ELF-1 (cell line): ENCODE data around the gene CSAD.
"Not testable (repeated sequence)": the region's sequence is repeated elsewhere in the genome, so short reads cannot be mapped to it uniquely, and the experiment has no call there.

Experiments
- DNase-seq: peaks from one replicate; pipeline ENCODE4 v3.0.0-alpha.2; 2016; ENCODE audit warnings: low read depth, low spot score

Gene CSAD

GRCh38 chr12:53147653-53148052 lies 33.1 kb downstream of the CSAD start:
- no peak for DNase-seq

- DNase-seq, result no peak
Measured at GRCh38 chr12:53147181-53147580, 33.5 kb downstream of the CSAD start.

DNA sequence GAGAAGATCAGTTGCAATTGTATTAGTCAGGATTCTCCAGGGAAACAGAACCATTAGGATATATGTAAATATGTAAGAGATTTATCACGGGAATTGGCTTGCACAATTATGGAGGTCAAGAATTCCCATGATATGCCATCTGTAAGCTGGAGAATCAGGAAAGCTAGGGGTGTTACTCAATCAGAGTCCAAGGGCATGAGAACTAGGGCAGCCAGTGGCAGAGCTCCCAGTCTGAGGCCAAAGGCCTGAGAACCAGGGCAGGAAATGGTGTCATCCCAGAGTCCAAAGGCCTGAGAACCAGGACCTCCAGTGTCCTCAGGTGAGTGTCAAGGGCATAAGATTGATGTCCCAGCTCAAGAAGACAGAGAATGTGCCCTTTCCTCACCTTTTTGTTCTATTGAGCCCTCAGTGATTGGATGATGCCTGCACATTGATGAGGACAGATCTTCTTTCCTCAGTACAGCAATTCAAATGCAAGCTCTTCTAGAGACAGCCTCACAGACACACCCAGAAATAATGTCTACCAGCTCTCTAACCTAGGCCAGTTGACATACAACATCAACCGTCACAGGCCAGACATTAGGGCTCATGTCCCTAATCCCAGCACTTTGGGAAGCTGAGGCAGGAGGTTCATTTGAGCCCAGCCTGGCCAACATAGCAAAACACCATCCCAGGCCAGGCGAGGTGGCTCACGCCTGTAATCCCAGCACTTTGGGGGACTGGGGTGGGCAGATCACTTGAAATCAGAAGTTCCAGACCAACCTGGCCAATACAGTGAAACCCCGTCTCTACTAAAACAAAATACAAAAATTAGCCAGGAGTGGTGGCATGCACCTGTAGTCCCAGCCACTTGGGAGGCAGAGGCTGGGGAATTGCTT lies 35.1 kb downstream of the CSAD start:
- DNase-seq, result no peak

GRCh38 chr12:53143355-53143754 lies 37.4 kb downstream of the CSAD start:
- no peak for DNase-seq

DNA sequence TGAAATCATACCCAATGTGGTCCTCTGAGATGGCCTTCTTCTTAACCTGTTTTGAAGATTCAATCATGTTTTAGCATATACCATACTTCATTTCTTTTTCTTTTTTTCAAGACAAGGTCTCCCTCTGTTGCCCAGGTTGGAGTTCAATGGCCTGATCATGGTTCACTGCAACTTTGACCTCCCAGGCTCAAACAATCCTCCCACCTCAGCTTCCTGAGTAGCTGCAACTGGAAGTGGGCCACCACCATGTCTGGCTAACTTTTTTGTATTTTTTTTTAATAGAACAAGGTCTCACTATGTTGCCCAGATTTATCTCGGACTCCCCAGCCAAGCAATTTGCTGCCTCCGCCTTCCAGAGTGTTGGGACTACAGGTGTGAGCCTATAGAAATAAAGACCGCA lies 47.0 kb downstream of the CSAD start:
- DNase-seq, result no peak

- no peak for DNase-seq
Measured at GRCh38 chr12:53131844-53132243, 48.9 kb downstream of the CSAD start.

GRCh38 chr12:53128780-53129569 lies 51.8 kb downstream of the CSAD start:
- DNase-seq, result no peak

- DNase-seq, result no peak
Measured at GRCh38 chr12:53127169-53127568, 53.6 kb downstream of the CSAD start.

- no peak for DNase-seq
Measured at GRCh38 chr12:53124352-53124723, 56.4 kb downstream of the CSAD start.

DNA sequence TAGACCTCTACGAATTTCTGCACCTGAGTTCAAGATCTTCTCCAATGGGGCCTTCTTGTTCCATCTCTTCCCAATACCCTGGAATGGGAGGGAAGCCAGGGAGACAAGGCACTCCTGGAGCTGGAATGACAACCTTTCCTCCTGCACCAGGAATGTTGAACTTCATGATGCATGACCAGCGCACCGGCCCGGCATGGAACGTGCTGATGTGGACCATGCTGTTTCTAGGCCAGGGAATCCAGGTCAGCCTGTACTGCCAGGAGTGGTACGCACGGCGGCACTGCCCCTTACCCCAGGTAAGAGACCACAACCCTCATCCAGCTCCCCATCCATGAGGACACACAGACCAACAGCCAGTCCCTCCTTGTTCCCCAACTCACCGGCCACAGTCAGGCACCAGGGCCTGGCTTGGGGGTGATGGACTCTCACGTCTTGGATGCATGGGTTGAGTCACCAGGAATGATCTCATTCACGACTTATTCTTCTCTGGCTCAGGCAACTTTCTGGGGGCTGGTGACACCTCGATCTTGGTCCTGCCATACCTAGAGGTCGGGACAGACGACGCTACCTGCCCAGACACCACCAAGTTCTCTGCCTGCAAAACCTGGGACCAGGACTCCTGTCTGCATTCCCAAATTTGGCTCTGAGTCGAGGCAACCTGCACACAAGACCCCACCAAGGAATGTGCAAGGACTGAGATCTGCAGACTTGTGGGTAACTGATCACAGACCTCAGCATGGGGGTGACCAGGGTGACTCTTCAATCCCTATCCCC lies 57.0 kb downstream of the CSAD start:
- DNase-seq, result no peak

DNA sequence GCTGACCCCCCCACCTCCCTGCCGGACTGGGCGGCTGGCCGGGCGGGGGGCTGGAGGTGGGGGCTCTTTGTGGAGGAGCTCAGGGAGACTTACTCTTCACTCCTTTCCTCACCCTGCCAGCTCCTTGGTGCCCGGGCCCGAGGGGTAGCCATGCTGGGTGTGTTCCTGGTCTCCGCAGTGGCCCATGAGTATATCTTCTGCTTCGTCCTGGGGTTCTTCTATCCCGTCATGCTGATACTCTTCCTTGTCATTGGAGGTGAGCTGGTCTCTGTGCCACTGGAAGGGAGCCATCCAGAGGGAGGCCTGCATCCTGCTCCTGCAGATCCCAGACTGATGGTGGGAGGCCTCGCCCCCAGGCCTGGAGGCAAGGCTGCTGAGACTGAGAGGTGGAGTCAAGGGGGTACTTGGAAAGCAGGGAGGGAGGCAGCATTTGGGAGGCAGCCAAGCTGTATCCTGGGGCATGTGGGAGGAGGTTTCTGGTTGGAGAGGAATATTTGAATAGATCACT lies 57.7 kb downstream of the CSAD start:
- peak; percentile 36 for DNase-seq

GRCh38 chr12:53120685-53121525 lies 59.8 kb downstream of the CSAD start:
- DNase-seq, result no peak

DNA sequence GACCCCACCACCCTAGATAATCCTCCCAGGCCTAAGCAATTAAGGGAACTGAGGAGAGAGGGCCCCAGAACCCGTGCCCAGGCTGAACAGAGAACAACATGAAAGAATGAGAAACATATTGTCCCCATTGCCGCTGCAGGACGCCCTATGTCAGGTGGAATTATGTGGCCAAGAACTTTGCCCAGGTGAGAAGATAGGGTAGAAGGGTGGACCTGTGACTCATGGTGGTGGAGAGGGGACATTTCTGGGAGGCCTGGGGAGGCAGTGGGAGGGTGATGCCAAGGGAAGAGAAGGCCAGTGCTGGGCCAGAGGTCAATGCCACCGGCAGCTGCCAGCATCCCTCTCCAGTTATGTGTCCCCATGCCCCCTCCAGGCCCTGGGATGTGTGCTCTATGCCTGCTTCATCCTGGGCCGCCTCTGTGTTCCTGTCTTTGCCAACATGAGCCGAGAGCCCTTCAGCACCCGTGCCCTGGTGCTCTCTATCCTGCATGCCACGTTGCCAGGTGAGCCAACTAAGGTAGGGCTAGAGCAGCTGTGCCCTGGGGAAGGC lies 61.9 kb downstream of the CSAD start:
- DNase-seq, result no peak

GRCh38 chr12:53115891-53116648 lies 64.7 kb downstream of the CSAD start:
- DNase-seq, result no peak

GRCh38 chr12:53115112-53115890 lies 65.4 kb downstream of the CSAD start:
- DNase-seq, result peak; percentile 52

- no peak for DNase-seq
Measured at GRCh38 chr12:53113951-53114350, 66.8 kb downstream of the CSAD start.

DNA sequence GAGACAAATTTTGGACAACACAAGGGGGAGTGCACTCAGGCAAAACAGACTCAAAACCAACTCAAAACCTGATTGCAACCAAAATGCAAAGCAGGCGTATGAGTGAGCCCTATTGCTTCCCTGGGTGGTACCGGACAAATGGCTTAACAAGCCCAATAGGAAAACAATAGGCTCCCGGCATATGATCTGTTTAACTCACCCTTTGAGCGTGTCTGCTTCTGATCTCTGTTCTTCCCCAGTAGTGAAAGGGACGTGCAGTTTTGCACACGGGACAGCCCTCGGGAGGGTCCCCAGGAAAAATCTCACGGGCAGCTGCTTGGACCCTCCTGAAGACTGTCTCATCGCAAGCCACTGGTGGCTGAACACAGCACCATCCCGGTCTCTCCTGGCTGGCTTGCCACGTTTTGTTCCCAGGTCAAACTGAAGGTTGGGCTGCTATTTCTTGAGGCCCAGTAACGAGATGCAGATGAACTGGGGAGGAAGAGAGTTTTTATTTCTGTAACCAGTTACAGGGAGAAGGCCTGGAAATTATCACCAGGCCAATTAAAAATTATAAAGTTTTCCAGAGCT lies 67.5 kb downstream of the CSAD start:
- no peak for DNase-seq

DNA sequence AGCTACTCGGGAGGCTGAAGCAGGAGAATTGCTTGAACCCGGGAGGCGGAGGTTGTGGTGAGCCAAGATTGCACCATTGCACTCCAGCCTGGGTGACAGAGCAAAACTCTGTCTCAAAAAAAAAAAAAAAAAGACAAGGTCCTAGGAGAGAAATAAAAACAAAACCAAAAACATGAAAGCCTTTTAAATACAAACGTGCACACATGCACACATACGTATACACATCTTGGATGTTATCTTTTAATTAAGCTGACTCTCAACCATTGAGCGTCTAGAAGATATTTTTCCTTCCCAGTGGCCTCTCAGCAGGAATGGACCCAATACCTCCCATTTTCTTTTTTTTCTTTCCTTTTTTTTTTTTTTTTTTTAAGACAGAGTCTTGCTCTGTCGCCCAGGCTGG lies 68.3 kb downstream of the CSAD start:
- not testable (repeated sequence) for DNase-seq
